GM12874 (cell line): ENCODE measurements around the gene ABCG1.

Experiments
- CTCF ChIP-seq: IDR thresholded peaks from 2 replicates; pipeline ENCODE4 v1.5.1; 2011; ENCODE audit warnings: low read depth, mild to moderate bottlenecking, control low read depth, low read length, moderate library complexity; ENCODE audit not compliant: insufficient read depth

The ABCG1 gene

GRCh38 chr21:42194863-42195262 is 24.1 kb upstream of the ABCG1 start:
- TF ChIP-seq CTCF = no peak

- no peak for TF ChIP-seq CTCF
Observed at GRCh38 chr21:42195378-42196031, 23.4 kb upstream of the ABCG1 start.

- no peak for TF ChIP-seq CTCF
Observed at GRCh38 chr21:42198929-42199867, 19.7 kb upstream of the ABCG1 start.

GRCh38 chr21:42199868-42200463 is 19.0 kb upstream of the ABCG1 start:
- TF ChIP-seq CTCF = no peak

- no peak for TF ChIP-seq CTCF
Observed at GRCh38 chr21:42200906-42201614, 17.9 kb upstream of the ABCG1 start.

- TF ChIP-seq CTCF = no peak
Observed at GRCh38 chr21:42201615-42202161, 17.3 kb upstream of the ABCG1 start.
